ENCODE results near the gene PRSS8. TPM values are rescaled to one million over a fixed set of nuclear protein-coding genes. Genes with fewer than 3 reads are reported as not detected.

PRSS8 gene
- total RNA-seq, 1 experiment from 2014 or later, result 42.6 TPM

- H3K4me3 ChIP-seq (replicated peaks in 1 of 2; ENCODE audit: low read depth in 1 of 2, low read length in 2 of 2), result no peak overlapping the region
- BruUV-seq (replicated peaks), result no TSS peak
- no peak overlapping the region for H2AFZ ChIP-seq (ENCODE audit: low read depth, low read length, poor library complexity, severe bottlenecking)
- H3K36me3 ChIP-seq (ENCODE audit: control insufficient read depth in 1 of 2, insufficient read depth in 2 of 2, low read length in 2 of 2), result peaks cover 8 to 14% of the 10 kb centered on the region in 2 experiments; a peak in 3 of 4 replicates
- peak overlapping the region; percentile 41 for H3K27ac ChIP-seq (ENCODE audit: low read depth, low read length)
- no peaks in the 10 kb centered on the region for H3K9me2 ChIP-seq (ENCODE audit: insufficient read depth)
- no peaks in the 10 kb centered on the region for H3K27me3 ChIP-seq (ENCODE audit: insufficient read depth, low read length)
- no peak for TF ChIP-seq EGR1 (IDR thresholded peaks at IDR 0.05; ENCODE audit: low read depth)
- TF ChIP-seq SP1 (IDR thresholded peaks at IDR 0.05; ENCODE audit: low read depth), result no peak
- TF ChIP-seq REST (IDR thresholded peaks at IDR 0.05; ENCODE audit: low read depth), result no peak
- no peak for TF ChIP-seq ZBTB33 (IDR thresholded peaks at IDR 0.05; ENCODE audit: extremely low read depth, insufficient replicate concordance, low read length)
- no peak for TF ChIP-seq SIN3A (IDR thresholded peaks at IDR 0.05; ENCODE audit: low read depth)
- no peak for TF ChIP-seq MAX (IDR thresholded peaks at IDR 0.05)
- no peak for TF ChIP-seq ZNF274 (IDR thresholded peaks at IDR 0.05; ENCODE audit: low read depth, low read length)
- TF ChIP-seq RAD21 (IDR thresholded peaks at IDR 0.05; ENCODE audit: low read depth), result no peak
- no peak for TF ChIP-seq JUND (IDR thresholded peaks at IDR 0.05)
- TF ChIP-seq POLR2A (IDR thresholded peaks at IDR 0.05; ENCODE audit: borderline replicate concordance, extremely low read depth, insufficient read depth, insufficient read length), result no peak
- TF ChIP-seq, protein P1, sequence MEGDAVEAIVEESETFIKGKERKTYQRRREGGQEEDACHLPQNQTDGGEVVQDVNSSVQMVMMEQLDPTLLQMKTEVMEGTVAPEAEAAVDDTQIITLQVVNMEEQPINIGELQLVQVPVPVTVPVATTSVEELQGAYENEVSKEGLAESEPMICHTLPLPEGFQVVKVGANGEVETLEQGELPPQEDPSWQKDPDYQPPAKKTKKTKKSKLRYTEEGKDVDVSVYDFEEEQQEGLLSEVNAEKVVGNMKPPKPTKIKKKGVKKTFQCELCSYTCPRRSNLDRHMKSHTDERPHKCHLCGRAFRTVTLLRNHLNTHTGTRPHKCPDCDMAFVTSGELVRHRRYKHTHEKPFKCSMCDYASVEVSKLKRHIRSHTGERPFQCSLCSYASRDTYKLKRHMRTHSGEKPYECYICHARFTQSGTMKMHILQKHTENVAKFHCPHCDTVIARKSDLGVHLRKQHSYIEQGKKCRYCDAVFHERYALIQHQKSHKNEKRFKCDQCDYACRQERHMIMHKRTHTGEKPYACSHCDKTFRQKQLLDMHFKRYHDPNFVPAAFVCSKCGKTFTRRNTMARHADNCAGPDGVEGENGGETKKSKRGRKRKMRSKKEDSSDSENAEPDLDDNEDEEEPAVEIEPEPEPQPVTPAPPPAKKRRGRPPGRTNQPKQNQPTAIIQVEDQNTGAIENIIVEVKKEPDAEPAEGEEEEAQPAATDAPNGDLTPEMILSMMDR (IDR thresholded peaks at IDR 0.05 in 2 of 3, conservative IDR thresholded peaks at IDR 0.05 in 1 of 3; ENCODE audit: borderline replicate concordance in 1 of 3, insufficient read depth in 1 of 3, low read depth in 2 of 3, low read length in 2 of 3), result no peak
- TF ChIP-seq TCF7L2 (IDR thresholded peaks at IDR 0.05; ENCODE audit: borderline replicate concordance, extremely low read depth, insufficient read depth, insufficient read length), result no peak
- no peak for TF ChIP-seq POLR2AphosphoS5 (IDR thresholded peaks at IDR 0.05; ENCODE audit: low read depth, low read length)
- TF ChIP-seq CBX3 (IDR thresholded peaks at IDR 0.05; ENCODE audit: low read depth), result no peak
- TF ChIP-seq, protein P2, sequence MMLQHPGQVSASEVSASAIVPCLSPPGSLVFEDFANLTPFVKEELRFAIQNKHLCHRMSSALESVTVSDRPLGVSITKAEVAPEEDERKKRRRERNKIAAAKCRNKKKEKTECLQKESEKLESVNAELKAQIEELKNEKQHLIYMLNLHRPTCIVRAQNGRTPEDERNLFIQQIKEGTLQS (IDR thresholded peaks at IDR 0.05), result no peak
- TF ChIP-seq EZH2phosphoT487 (IDR thresholded peaks at IDR 0.05; ENCODE audit: borderline replicate concordance), result no peak
- TF ChIP-seq SRF (IDR thresholded peaks at IDR 0.05; ENCODE audit: low read depth), result no peak
- no peak for TF ChIP-seq YY1 (IDR thresholded peaks at IDR 0.05; ENCODE audit: extremely low read depth, insufficient replicate concordance, low read depth, low read length)
- intact Hi-C loops (cut with micrococcal nuclease), result no loop called here
- peaks cover 29 to 45% of the 10 kb centered on the region in 2 experiments for H3K4me1 ChIP-seq (ENCODE audit: control insufficient read depth in 1 of 2, insufficient read depth in 2 of 2, low read length in 2 of 2)
- H3K9me3 ChIP-seq (ENCODE audit: control insufficient read depth in 1 of 2, insufficient read depth in 1 of 2, low read depth in 1 of 2, low read length in 2 of 2), result no peaks in the 10 kb centered on the region
- DNase-seq (ENCODE audit: low read depth, low spot score) (no peak), ATAC-seq (no peak)
- H3K9ac ChIP-seq (ENCODE audit: low read length), result peak overlapping the region; percentile 22; the same call in 1 of the 2 replicates
- ChIA-PET POLR2A (interaction anchor here (1.5 to 2.4 kb wide), 2 partner anchors 10 to 14 kb away, joined by 3 to 7 read pairs; partner anchors contain the start of gene KAT8), CTCF (interaction anchor here (1.6 to 1.7 kb wide), 2 partner anchors 11 to 14 kb away, joined by 4 to 8 read pairs; partner anchors contain the start of gene KAT8), RAD21 (ENCODE audit: low non-redundant PET in 1 of 2, low total read pairs in 2 of 2, uncharacterized antibody in 2 of 2, unreplicated experiment in 2 of 2) (no interaction called here)
- peaks cover 7% of the 10 kb centered on the region; the same call in 1 of the 2 replicates for H3K79me2 ChIP-seq (ENCODE audit: insufficient read depth, low read length)
- H3K4me2 ChIP-seq (ENCODE audit: low read length), result peak overlapping the region; percentile 53; the same call in 1 of the 2 replicates
- H4K20me1 ChIP-seq (ENCODE audit: insufficient read depth), result no peaks in the 10 kb centered on the region
Observed at GRCh38 chr16:31131416-31131815, 4.1 kb downstream of the PRSS8 start.

Measured in HCT116 (cell line).